Left lung (tissue), 10 donors: Measurements from ENCODE around the gene STX5. TPM values are rescaled to one million over a fixed set of nuclear protein-coding genes. Genes with fewer than 3 reads are reported as not detected.

Source experiments
- ATAC-seq: fragments of 200-7000 bp; cut with Tn5 transposase; one replicate; pipeline ENCODE4 v1.9.1; 2020; ENCODE audit warnings: moderate library complexity
- DNase-seq, 4 donors: peaks; one replicate each; pipeline ENCODE4 v3.0.0-alpha.2; 2013 to 2020
- H3K27ac ChIP-seq, 2 donors: fragments of 200-600 bp; sonication (generic) in 1 of 2; one replicate each; pipeline versions ENCODE4 v1.5.0 to v1.8.0; 2020 to 2021
- H3K27me3 ChIP-seq, 2 donors: fragments of 200-600 bp; sonication (generic) in 1 of 2; one replicate each; pipeline versions ENCODE4 v1.5.0 to v1.8.0; 2020 to 2021
- H3K36me3 ChIP-seq, 2 donors: fragments of 200-600 bp; sonication (generic) in 1 of 2; one replicate each; pipeline versions ENCODE4 v1.5.0 to v1.8.0; 2020 to 2021
- H3K4me1 ChIP-seq, 2 donors: fragments of 200-600 bp; one replicate each; pipeline ENCODE4 v1.8.0; 2021
- H3K4me3 ChIP-seq, 2 donors: fragments of 200-600 bp; sonication (generic) in 1 of 2; one replicate each; pipeline versions ENCODE4 v1.5.0 to v1.8.0; 2020 to 2021; ENCODE audit warnings: mild to moderate bottlenecking in 1 of 2
- H3K9me3 ChIP-seq, 2 donors: fragments of 200-600 bp; sonication (generic) in 1 of 2; one replicate each; pipeline versions ENCODE4 v1.5.0 to v1.8.0; 2020 to 2021
- CTCF ChIP-seq, 2 donors: fragments of 200-600 bp; sonication (generic) in 1 of 2; IDR thresholded peaks; one replicate each; pipeline versions ENCODE4 v1.5.0 to v1.8.0; 2021; ENCODE audit warnings: antibody characterized with exemption in 2 of 2
- intact Hi-C, 2 donors: fragments of 100-400 bp; cut with DNase I; formaldehyde crosslinking; loops; one replicate each; pipeline versions ENCODE4 v1.11.2 to v1.14.2; 2022
- polyA plus RNA-seq, 6 donors: library from polyadenylated mRNA; unstranded; fragments of 120-200 nt; gene quantifications; one replicate each; pipeline ENCODE4 v1.2.1, GENCODE V29; 2013; ENCODE audit not compliant: insufficient read length in 6 of 6
- total RNA-seq, 2 donors: library from RNA; stranded (reverse); fragmentation: NEBNext Ultra II Directional; extraction: Animal tissue kit (Norgen Biotek cat#: 25700); gene quantifications; one replicate each; pipeline ENCODE4 v1.2.1, GENCODE V29; 2021
- donor health status: DM: no; HTN: yes; CAD: no.
- donor health status: DM: no; HTN: no; CAD: no.

Gene STX5
- total and polyA plus RNA-seq, 8 donors: 38.9 to 55.7 (median 50.4) TPM

- no peaks in the 10 kb centered on the region for H3K9me3 ChIP-seq
- peaks cover 17 to 59% of the 10 kb centered on the region in 2 donors for H3K4me1 ChIP-seq
- peak; percentile 6 for ATAC-seq
- H3K27me3 ChIP-seq: no peaks in the 10 kb centered on the region
- peaks cover 4 to 34% of the 10 kb centered on the region in 2 donors for H3K36me3 ChIP-seq
- TF ChIP-seq CTCF (IDR thresholded peaks at IDR 0.05): no peak
- intact Hi-C loops: loop anchor here in 1 of 2 donors (10.0 kb wide), 1 partner anchor 62 kb away; the partner anchor contains the start of gene TMEM223
- H3K27ac ChIP-seq: peak overlapping the region; percentile 45 to 82
- H3K4me3 ChIP-seq: peak overlapping the region; percentile 65 to 81
- no peak for DNase-seq
Measured at GRCh38 chr11:62856333-62856895, 24.6 kb upstream of the STX5 start.

- H3K27me3 ChIP-seq: no peaks in the 10 kb centered on the region
- peak; percentile 98 for ATAC-seq
- H3K4me3 ChIP-seq: peak overlapping the region; percentile 65 to 81
- peaks cover 17 to 63% of the 10 kb centered on the region in 2 donors for H3K4me1 ChIP-seq
- TF ChIP-seq CTCF (IDR thresholded peaks at IDR 0.05): no peak
- no peaks in the 10 kb centered on the region for H3K9me3 ChIP-seq
- DNase-seq: peak; percentile 97 to 99 (median 98)
- H3K27ac ChIP-seq: peak overlapping the region; percentile 45 to 82
- H3K36me3 ChIP-seq: peaks cover 4 to 39% of the 10 kb centered on the region in 2 donors
- intact Hi-C loops: loop anchor here in 1 of 2 donors (10.0 kb wide), 1 partner anchor 61 kb away; the partner anchor contains the start of gene TMEM223
Measured at GRCh38 chr11:62855571-62856332, 23.9 kb upstream of the STX5 start.

GRCh38 chr11:62854825-62855570, 23.1 kb upstream of the STX5 start:
- no peaks in the 10 kb centered on the region for H3K27me3 ChIP-seq
- H3K27ac ChIP-seq: peak overlapping the region; percentile 45 to 82
- peak overlapping the region; percentile 65 to 81 for H3K4me3 ChIP-seq
- no peak for ATAC-seq
- no peak for DNase-seq
- H3K36me3 ChIP-seq: peaks cover 4 to 39% of the 10 kb centered on the region in 2 donors
- H3K4me1 ChIP-seq: peaks cover 17 to 63% of the 10 kb centered on the region in 2 donors
- intact Hi-C loops: loop anchor here in 1 of 2 donors (10.0 kb wide), 1 partner anchor 60 kb away; the partner anchor contains the start of gene TMEM223
- no peak for TF ChIP-seq CTCF (IDR thresholded peaks at IDR 0.05)
- H3K9me3 ChIP-seq: no peaks in the 10 kb centered on the region

- H3K9me3 ChIP-seq: no peaks in the 10 kb centered on the region
- peaks cover 4 to 39% of the 10 kb centered on the region in 2 donors for H3K36me3 ChIP-seq
- peak overlapping the region; percentile 65 to 81 for H3K4me3 ChIP-seq
- peaks cover 17 to 63% of the 10 kb centered on the region in 2 donors for H3K4me1 ChIP-seq
- DNase-seq: no peak
- intact Hi-C loops: loop anchor here in 1 of 2 donors (10.0 kb wide), 1 partner anchor 59 kb away; the partner anchor contains the start of gene TMEM223
- H3K27me3 ChIP-seq: no peaks in the 10 kb centered on the region
- TF ChIP-seq CTCF (IDR thresholded peaks at IDR 0.05): no peak
- no peak for ATAC-seq
- peak overlapping the region in 1 of 2 donors; percentile 82 for H3K27ac ChIP-seq
Measured at GRCh38 chr11:62854013-62854824, 22.4 kb upstream of the STX5 start.
